OCI-LY1 (cell line): ENCODE results near the gene OR1F1.
"Not testable (repeated sequence)": the region's sequence is repeated elsewhere in the genome, so short reads cannot be mapped to it uniquely, and the experiment has no call there.

ENCODE experiments used
- CTCF ChIP-seq: fragments of 200-600 bp; sonication (generic), shearing (Covaris generic); IDR thresholded peaks from 2 replicates; pipeline ENCODE4 v1.5.1; 2017; ENCODE audit warnings: mild to moderate bottlenecking, antibody characterized with exemption, low read length, moderate library complexity, mixed read lengths
- EZH2 ChIP-seq: fragments of 200-600 bp; sonication (generic), shearing (Covaris generic); IDR thresholded peaks from 2 replicates; pipeline ENCODE4 v1.8.0; 2017; ENCODE audit warnings: borderline replicate concordance, mixed run types, mild to moderate bottlenecking, antibody characterized with exemption, low read length, moderate library complexity, mixed read lengths

GRCh38 chr16:3205939-3206338, 17.9 kb downstream of the OR1F1 start:
- TF ChIP-seq CTCF, EZH2: not testable (repeated sequence)
